ENCODE data around the gene BTBD16. TPM values are rescaled to one million over a fixed set of nuclear protein-coding genes. Genes with fewer than 3 reads are reported as not detected.

BTBD16 gene
- total RNA-seq, 1 donor from 2014 or later = 0.35 TPM

GRCh38 chr10:122349758-122350369 is 78.8 kb downstream of the BTBD16 start:
- Histone ChIP-seq H3K9me3 (no peaks in the 10 kb centered on the region), H3K36me3 (no peaks in the 10 kb centered on the region), H3K27me3 (no peaks in the 10 kb centered on the region), H3K27ac (no peak overlapping the region), H3K4me3 (no peak overlapping the region), H3K4me1 (no peaks in the 10 kb centered on the region)
- TF ChIP-seq, protein P1, sequence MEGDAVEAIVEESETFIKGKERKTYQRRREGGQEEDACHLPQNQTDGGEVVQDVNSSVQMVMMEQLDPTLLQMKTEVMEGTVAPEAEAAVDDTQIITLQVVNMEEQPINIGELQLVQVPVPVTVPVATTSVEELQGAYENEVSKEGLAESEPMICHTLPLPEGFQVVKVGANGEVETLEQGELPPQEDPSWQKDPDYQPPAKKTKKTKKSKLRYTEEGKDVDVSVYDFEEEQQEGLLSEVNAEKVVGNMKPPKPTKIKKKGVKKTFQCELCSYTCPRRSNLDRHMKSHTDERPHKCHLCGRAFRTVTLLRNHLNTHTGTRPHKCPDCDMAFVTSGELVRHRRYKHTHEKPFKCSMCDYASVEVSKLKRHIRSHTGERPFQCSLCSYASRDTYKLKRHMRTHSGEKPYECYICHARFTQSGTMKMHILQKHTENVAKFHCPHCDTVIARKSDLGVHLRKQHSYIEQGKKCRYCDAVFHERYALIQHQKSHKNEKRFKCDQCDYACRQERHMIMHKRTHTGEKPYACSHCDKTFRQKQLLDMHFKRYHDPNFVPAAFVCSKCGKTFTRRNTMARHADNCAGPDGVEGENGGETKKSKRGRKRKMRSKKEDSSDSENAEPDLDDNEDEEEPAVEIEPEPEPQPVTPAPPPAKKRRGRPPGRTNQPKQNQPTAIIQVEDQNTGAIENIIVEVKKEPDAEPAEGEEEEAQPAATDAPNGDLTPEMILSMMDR (IDR thresholded peaks at IDR 0.05) = no peak
- ATAC-seq (no peak), DNase-seq (no peak)
- intact Hi-C loops (cut with DNase I) = no loop called here

DNA sequence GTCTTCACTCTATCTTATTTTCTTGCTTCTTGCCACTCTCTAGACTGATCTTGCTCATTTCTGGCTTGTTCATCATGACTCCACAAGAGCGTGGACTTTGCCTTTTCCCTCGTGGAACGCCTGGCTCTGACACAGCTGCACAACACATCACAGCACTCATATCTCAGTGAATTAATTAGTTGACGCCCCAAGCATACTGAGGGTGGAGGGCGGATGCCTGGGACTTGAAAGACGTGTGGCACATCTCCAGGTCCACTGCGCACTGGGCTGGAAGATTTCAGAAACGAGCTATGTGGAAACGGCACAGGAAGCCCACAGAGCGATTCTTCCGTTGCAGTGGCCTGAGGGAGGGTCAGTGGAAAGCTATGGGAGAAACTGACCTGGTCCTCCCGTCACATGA is 79.8 kb downstream of the BTBD16 start:
- ATAC-seq (no peak), DNase-seq (no peak)
- H3K4me1 ChIP-seq = no peaks in the 10 kb centered on the region
- H3K27ac ChIP-seq = no peak overlapping the region
- TF ChIP-seq, protein P1 (IDR thresholded peaks at IDR 0.05) = no peak
- H3K27me3 ChIP-seq = no peaks in the 10 kb centered on the region
- no peaks in the 10 kb centered on the region for H3K9me3 ChIP-seq
- no peak overlapping the region for H3K4me3 ChIP-seq
- no peaks in the 10 kb centered on the region for H3K36me3 ChIP-seq
- intact Hi-C loops (cut with DNase I) = no loop called here

GRCh38 chr10:122352817-122353525 is 81.9 kb downstream of the BTBD16 start:
- no peaks in the 10 kb centered on the region for H3K4me1 ChIP-seq
- no peaks in the 10 kb centered on the region for H3K36me3 ChIP-seq
- intact Hi-C loops (cut with DNase I) = no loop called here
- H3K9me3 ChIP-seq = no peaks in the 10 kb centered on the region
- ATAC-seq (no peak), DNase-seq (no peak)
- no peak overlapping the region for H3K27ac ChIP-seq
- no peak overlapping the region for H3K4me3 ChIP-seq
- H3K27me3 ChIP-seq = no peaks in the 10 kb centered on the region
- TF ChIP-seq, protein P1 (IDR thresholded peaks at IDR 0.05) = no peak

GRCh38 chr10:122354383-122354782 is 83.3 kb downstream of the BTBD16 start:
- no peaks in the 10 kb centered on the region for H3K27me3 ChIP-seq
- intact Hi-C loops (cut with DNase I) = no loop called here
- ATAC-seq = no peak
- no peaks in the 10 kb centered on the region for H3K9me3 ChIP-seq
- DNase-seq = no peak
- H3K4me3 ChIP-seq = no peak overlapping the region
- H3K27ac ChIP-seq = no peak overlapping the region
- no peaks in the 10 kb centered on the region for H3K36me3 ChIP-seq
- TF ChIP-seq, protein P1 (IDR thresholded peaks at IDR 0.05) = no peak
- H3K4me1 ChIP-seq = no peaks in the 10 kb centered on the region

DNA sequence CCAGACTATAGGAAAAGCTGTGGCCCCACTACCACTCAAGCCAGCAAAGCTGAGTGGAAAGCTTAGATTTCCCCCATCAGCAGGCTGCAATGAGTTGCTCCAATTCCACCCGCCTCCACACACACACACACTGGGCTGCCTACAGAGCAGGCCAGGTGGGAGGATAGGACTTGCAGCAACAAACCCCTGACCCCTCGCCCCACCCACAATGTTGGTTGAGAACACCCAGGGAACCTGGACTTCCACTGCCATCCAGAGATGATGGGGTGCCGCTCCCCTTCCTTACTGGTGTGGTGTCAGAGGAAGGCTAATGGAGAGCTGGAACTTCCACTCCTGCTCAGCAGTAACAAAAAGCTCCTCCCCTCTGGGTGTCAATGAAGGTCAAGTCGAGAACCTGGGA is 86.6 kb downstream of the BTBD16 start:
- intact Hi-C loops (cut with DNase I) = no loop called here
- DNase-seq (no peak), ATAC-seq (no peak)
- Histone ChIP-seq H3K27me3 (no peaks in the 10 kb centered on the region), H3K4me1 (no peaks in the 10 kb centered on the region), H3K36me3 (no peaks in the 10 kb centered on the region), H3K27ac (no peak overlapping the region), H3K4me3 (no peak overlapping the region), H3K9me3 (no peaks in the 10 kb centered on the region)
- TF ChIP-seq, protein P1 (IDR thresholded peaks at IDR 0.05) = no peak
